ENCODE measurements around the gene NLK.

DNA sequence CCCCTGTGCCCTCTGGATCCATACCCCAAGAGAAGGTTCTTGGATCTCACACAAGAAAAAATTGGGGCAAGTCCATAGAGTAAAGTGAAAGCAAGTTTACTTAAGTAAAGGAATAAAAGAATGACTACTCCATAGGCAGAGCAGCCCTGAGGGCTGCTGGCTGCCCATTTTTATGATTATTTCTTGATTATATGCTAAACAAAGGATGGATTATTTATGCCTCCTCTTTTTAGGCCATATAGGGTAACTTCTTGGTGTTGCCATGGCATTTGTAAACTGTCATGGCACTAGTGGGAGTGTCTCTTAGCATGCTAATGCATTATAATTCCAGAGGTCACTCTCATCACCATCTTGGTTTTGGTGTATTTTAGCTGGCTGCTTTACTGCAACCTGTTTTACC lies 70.8 kb downstream of the NLK start:
- TF ChIP-seq EZH2 (IDR thresholded peaks at IDR 0.05; ENCODE audit: borderline replicate concordance, insufficient read depth, low read length, poor library complexity, severe bottlenecking) (no peak), POLR2AphosphoS5 (IDR thresholded peaks at IDR 0.05) (no peak), SMC3 (conservative IDR thresholded peaks at IDR 0.05; ENCODE audit: poor library complexity) (no peak), EP300 (conservative IDR thresholded peaks at IDR 0.05; ENCODE audit: poor library complexity, severe bottlenecking) (no peak), MXI1 (conservative IDR thresholded peaks at IDR 0.05; ENCODE audit: poor library complexity, severe bottlenecking) (no peak), TAF1 (IDR thresholded peaks at IDR 0.05; ENCODE audit: low read depth) (no peak)
- TF ChIP-seq, protein P1, sequence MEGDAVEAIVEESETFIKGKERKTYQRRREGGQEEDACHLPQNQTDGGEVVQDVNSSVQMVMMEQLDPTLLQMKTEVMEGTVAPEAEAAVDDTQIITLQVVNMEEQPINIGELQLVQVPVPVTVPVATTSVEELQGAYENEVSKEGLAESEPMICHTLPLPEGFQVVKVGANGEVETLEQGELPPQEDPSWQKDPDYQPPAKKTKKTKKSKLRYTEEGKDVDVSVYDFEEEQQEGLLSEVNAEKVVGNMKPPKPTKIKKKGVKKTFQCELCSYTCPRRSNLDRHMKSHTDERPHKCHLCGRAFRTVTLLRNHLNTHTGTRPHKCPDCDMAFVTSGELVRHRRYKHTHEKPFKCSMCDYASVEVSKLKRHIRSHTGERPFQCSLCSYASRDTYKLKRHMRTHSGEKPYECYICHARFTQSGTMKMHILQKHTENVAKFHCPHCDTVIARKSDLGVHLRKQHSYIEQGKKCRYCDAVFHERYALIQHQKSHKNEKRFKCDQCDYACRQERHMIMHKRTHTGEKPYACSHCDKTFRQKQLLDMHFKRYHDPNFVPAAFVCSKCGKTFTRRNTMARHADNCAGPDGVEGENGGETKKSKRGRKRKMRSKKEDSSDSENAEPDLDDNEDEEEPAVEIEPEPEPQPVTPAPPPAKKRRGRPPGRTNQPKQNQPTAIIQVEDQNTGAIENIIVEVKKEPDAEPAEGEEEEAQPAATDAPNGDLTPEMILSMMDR (IDR thresholded peaks at IDR 0.05; ENCODE audit: poor library complexity, severe bottlenecking) = no peak

Measured in neural cell (in vitro differentiated cells).